Activated T-cell treated with anti-CD3 and anti-CD28 coated beads for 48 hours (primary cell): ENCODE results near the gene SLC9A9.

Experiments
- DNase-seq: peaks from one replicate; pipeline ENCODE4 v3.0.0-alpha.2; 2020; ENCODE audit warnings: low read depth

SLC9A9 gene

DNA sequence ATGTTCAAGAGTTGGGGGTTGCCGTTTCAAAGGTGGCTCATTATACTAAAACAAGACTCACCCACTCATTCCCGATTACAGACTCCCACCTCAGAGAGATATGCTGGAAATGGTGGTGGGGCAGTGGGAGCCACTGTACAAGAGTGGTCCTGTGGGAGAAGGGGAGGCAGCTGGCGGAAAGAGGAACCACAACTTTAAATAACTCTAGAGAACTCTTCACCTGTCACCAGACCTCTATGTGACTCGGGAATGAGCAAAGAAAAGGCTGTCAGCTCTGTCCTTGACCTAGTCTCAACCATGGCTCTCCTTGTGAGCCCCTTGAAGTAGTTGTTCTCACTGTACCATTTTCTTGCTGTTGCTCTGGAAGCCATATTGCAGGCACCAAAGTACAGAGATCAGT is 434.9 kb downstream of the SLC9A9 start:
- no peak for DNase-seq

GRCh38 chr3:143412084-143412483 is 436.2 kb downstream of the SLC9A9 start:
- no peak for DNase-seq

- DNase-seq: no peak
These were observed 438.0 kb downstream of the SLC9A9 start for GRCh38 chr3:143410259-143410658.

GRCh38 chr3:143408771-143409170 is 439.5 kb downstream of the SLC9A9 start:
- no peak for DNase-seq

- DNase-seq: no peak
These were observed 445.7 kb downstream of the SLC9A9 start for GRCh38 chr3:143402602-143403001.

GRCh38 chr3:143396790-143397189 is 451.5 kb downstream of the SLC9A9 start:
- DNase-seq: no peak

DNA sequence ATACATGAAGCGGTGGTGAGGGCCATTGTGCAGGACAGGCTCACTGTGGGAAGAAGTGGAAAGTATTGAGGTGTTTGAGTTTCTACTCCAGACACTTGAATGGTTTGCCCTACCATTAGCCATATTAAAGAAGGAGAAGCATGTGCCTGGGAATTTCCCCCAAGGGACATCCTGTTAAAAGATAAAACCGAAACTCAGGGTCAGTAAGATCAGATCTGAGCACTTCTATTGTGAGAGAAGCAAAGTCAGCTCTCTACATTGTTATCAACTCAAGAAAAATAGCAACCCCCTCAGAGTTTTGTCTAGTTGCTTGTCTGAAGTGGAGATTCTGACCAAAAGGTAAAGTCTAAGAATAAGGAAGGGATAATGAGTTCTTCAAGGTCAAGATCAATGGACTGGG is 458.9 kb downstream of the SLC9A9 start:
- no peak for DNase-seq

DNA sequence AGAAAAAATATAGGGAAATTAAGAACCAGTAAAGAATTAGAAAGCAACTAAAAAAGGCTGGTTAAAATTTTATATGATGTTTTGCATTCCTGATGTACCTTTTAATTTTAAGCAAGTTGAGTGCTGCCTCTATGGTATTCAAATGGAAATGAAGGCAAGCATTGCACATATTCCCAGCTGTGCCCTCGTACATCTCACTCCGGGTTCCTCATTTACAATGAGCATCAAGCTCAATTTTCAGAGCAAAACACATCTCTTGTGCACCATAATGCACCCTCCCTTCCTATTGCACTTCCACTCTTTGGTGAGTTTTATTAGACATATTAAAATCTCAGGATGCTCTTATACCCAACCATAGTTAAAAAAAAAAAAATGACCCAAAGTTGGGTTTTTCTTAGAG is 460.8 kb downstream of the SLC9A9 start:
- DNase-seq: no peak

- DNase-seq: no peak
These were observed 464.2 kb downstream of the SLC9A9 start for GRCh38 chr3:143384076-143384475.

DNA sequence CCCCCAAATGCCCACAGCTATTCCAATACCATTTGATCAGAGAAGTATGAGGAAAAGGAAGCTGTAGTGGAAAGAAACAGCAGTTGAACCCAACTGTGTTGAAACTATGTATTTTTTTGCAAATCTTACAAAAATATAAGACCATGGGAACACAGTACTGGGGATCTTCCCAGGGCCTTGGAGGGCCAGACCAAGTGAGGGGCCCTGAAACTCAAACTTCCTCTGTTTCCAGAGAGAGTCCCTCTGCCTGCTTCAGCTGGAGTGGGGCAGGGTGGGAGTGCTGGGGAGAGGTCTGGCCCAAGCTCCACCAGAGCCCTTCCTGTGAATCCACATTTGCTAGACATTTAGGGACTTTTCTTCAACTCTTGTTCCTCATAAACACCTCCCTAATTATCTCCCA is 464.8 kb downstream of the SLC9A9 start:
- no peak for DNase-seq

GRCh38 chr3:143382816-143383215 is 465.5 kb downstream of the SLC9A9 start:
- no peak for DNase-seq

DNA sequence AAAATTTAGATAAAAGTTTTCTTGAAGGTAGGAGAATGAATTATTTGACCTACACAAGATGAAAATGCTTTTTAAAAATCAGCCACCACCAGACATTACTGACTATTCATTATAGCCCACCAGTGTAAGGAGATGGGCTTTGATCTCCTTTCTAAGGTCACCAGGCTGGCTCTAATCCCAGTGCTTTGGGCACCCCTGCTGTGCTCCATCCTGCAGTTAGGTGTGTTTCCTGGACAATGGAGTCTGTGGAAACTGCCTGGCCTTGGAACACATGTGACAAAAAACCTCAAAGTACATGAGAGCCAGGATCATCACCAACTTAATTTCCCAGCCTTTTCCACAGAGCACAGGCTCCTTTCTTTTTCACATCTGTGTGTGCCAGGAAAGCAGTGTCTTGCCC is 467.8 kb downstream of the SLC9A9 start:
- DNase-seq: no peak

DNA sequence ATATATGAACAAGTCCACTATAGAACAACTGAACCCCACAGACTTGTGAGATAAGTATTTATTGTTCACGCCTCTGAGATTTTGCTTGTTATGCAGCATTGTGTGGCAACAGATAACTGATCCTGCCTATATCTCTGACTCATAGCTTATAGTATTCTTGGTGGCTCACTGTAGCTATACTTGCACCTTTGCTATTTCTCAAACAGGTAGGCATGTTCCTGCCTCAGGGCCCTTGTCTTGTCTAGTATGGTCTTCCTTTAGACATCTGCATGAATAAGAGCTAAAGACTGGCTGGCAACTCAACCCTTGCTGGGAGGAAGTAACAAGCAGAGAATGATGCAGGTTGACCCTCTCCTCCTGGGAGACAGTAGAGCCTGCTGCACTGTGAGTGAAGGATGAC is 472.6 kb downstream of the SLC9A9 start:
- DNase-seq: no peak

DNA sequence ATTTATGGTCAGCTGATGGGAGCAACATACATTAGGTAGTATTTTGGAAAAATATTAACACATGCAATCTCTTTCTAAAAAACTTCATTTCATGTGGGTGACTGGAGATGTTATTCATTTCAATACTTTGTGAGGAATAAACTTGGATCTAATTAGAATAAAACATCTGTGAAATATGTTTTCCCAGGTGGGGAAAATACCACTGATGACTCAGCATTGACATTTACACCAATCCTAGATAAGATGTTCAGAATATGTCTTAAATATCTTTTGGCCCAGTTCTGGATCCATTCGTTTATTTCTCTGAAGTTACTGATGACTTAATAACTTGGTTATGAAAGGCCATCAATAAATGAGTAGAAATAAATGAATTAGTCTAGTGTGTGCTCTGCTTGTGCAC is 481.1 kb downstream of the SLC9A9 start:
- no peak for DNase-seq

GRCh38 chr3:143366672-143367071 is 481.6 kb downstream of the SLC9A9 start:
- no peak for DNase-seq

GRCh38 chr3:143363949-143364348 is 484.3 kb downstream of the SLC9A9 start:
- no peak for DNase-seq

DNA sequence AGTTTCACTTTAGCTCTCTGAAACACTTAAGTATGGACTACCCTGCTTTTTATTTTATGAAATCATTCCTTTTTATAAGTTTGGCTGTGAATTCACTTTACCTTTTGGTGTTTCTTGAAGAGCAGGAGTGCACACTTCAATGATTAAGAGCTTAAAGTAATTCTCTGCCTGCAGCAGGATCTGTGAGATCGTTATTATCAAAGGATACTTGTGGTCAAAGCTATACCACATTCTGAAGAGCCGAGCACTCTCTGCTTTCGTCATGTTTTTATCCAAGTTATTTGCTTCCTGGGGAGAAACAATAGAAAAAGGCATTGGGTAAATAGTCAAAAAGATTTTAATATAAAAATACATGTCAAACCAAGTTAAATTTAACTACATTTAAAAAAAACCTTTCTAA is 485.0 kb downstream of the SLC9A9 start:
- no peak for DNase-seq

GRCh38 chr3:143362115-143362991 is 485.9 kb downstream of the SLC9A9 start:
- no peak for DNase-seq

GRCh38 chr3:143361589-143361988 is 486.7 kb downstream of the SLC9A9 start:
- DNase-seq: no peak

GRCh38 chr3:143360244-143360643 is 488.0 kb downstream of the SLC9A9 start:
- no peak for DNase-seq

DNA sequence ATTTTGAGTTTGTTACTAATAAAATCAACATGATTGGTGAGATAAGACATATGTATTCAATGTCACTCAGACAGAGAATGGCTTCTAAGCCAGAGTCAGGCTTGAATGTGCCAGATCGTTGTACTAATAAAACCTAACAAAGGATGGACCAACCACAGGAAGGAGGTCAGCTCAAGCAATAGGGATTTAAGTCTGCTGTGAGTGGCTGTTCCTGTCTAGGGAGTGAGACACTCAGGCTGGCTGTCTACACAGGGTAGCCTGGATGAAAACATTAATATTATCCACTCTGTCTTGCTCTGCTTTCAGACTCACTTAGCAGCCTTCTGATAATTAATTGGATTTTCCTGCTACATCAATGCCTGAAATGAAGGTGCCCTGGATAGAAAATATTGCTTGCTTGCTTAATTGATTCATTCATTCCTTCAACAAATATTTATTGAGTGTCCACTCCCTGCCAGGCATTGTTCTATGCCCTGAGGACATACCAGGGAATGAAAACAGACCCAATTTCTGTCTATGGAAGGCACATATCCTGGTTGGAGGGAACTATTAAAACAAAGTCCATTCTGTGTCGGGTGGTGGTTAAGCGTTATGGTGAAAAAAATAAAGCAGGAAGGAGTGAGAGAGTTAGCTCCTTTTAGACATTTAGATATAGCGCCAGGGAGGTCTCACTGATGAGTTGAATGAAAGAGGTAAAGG is 489.3 kb downstream of the SLC9A9 start:
- DNase-seq: no peak

DNA sequence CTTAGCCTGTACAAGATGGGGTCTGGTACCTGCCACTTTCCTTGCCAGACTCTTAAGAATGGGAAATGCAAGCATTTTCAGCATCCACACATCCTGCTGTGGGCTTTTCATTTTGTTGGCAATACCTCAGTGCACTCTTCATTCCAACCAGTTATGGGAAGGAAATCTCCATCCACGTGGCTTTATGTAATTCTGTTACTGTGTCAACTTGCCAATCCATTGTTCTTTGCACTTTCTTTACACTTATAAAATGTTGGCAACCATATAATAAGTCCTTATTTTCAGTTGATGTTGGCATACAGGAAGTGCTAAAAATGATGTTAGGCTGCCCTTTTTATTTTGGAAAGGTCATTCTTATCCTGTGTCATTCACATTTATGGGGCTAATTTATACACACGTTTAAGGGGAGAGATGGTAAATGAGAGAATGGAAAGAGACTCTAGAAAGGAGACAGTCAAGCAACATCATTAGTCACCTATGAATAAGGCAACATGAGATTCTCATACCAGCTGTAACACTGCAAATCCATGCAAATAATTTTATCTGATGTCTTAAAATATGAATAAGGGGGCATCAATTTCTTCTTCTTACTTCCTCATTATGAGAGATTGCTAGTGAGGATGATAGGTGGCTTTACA is 490.0 kb downstream of the SLC9A9 start:
- DNase-seq: no peak

GRCh38 chr3:143357700-143358099 is 490.6 kb downstream of the SLC9A9 start:
- DNase-seq: no peak
